HEK293T (cell line): ENCODE results near the gene TMEM256.

Experiments
- ARNT ChIP-seq: fragments of 450-650 bp; IDR thresholded peaks from 2 replicates; pipeline ENCODE4 v1.6.1; 2017; ENCODE audit warnings: mild to moderate bottlenecking
- BHLHE40 ChIP-seq: fragments of 450-650 bp; IDR thresholded peaks from 2 replicates; pipeline ENCODE4 v1.6.1; 2016; ENCODE audit warnings: mild to moderate bottlenecking, moderate library complexity, borderline replicate concordance
- CTBP1 ChIP-seq: fragments of 450-650 bp; IDR thresholded peaks from 2 replicates; pipeline ENCODE4 v1.6.1; 2016; ENCODE audit warnings: borderline replicate concordance
- ELF4 ChIP-seq: fragments of 450-650 bp; IDR thresholded peaks from 2 replicates; pipeline ENCODE4 v1.6.1; 2017; ENCODE audit warnings: antibody characterized with exemption
- FOXK2 ChIP-seq: fragments of 450-650 bp; IDR thresholded peaks from 2 replicates; pipeline ENCODE4 v1.6.1; 2016; ENCODE audit warnings: mild to moderate bottlenecking
- FOXM1 ChIP-seq: fragments of 450-650 bp; IDR thresholded peaks from 2 replicates; pipeline ENCODE4 v1.6.1; 2017; ENCODE audit warnings: mild to moderate bottlenecking, borderline replicate concordance
- HDGF ChIP-seq: fragments of 450-650 bp; IDR thresholded peaks from 2 replicates; pipeline ENCODE4 v1.6.1; 2017; ENCODE audit warnings: antibody characterized with exemption, borderline replicate concordance
- L3MBTL2 ChIP-seq: fragments of 450-650 bp; conservative IDR thresholded peaks from 2 replicates; pipeline ENCODE4 v1.6.1; 2016; ENCODE audit warnings: mild to moderate bottlenecking
- NFRKB ChIP-seq: fragments of 450-650 bp; IDR thresholded peaks from 2 replicates; pipeline ENCODE4 v1.6.1; 2016; ENCODE audit warnings: mild to moderate bottlenecking, moderate library complexity
- PKNOX1 ChIP-seq: fragments of 450-650 bp; IDR thresholded peaks from 2 replicates; pipeline ENCODE4 v1.6.1; 2016
- SP1 ChIP-seq: fragments of 450-650 bp; IDR thresholded peaks from 2 replicates; pipeline ENCODE4 v1.6.1; 2017
- TARDBP ChIP-seq: fragments of 450-650 bp; IDR thresholded peaks from 2 replicates; pipeline ENCODE4 v1.6.1; 2016
- ZNF384 ChIP-seq: fragments of 450-650 bp; IDR thresholded peaks from 2 replicates; pipeline ENCODE4 v1.6.1; 2016

GRCh38 chr17:7417056-7417655 lies 13.3 kb upstream of the TMEM256 start:
- TF ChIP-seq ARNT (no peak), FOXM1 (no peak), HDGF (no peak), CTBP1 (no peak), TARDBP (no peak), PKNOX1 (no peak), SP1 (no peak), NFRKB (no peak), L3MBTL2 (no peak), BHLHE40 (no peak), FOXK2 (no peak), ELF4 (no peak), ZNF384 (no peak)
